ENCODE data around the gene LIAS. TPM values are rescaled to one million over a fixed set of nuclear protein-coding genes. Genes with fewer than 3 reads are reported as not detected.

Gene LIAS
- total and polyA plus RNA-seq, 2 of the 13 experiments (the other 11 are each of a cell fraction or from before 2014, with no cell fraction given): 16.0 to 16.6 TPM

DNA sequence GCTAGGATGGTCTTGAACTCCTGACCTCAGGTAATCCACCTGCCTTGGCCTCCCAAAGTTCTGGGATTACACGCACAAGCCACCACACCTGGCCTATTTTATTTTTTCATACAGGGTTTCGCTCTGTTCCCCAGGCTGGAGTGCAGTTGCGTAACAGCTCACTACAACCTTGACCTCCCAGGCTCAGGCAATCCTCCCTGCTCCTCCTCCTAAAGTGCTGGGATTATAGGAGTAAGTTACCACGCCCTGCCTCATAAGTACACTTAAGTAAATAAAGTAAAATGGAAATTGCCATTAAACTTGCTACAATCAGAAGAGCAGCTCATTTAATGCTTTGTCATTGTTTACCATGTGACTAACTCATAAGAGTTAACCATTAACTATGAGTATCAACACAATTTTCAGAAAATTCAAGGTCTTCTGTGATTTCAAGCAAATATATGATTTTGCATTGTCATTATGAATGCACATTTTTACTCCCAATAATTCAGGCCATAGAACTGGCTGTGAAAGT is 56.1 kb downstream of the LIAS start (continued):
- TF ChIP-seq SOX13 (IDR thresholded peaks at IDR 0.05): peak; percentile 73
- TF ChIP-seq SOX13 (CRISPR knock-in tag; conservative IDR thresholded peaks at IDR 0.05 in 1 of 2, IDR thresholded peaks at IDR 0.05 in 1 of 2): peak in 1 of 2 experiments; percentile 95; a peak in 2 of 4 replicates
- peak; percentile 93 for TF ChIP-seq POGZ (CRISPR knock-in tag; IDR thresholded peaks at IDR 0.05)
- TF ChIP-seq EZH2 (conservative IDR thresholded peaks at IDR 0.05; ENCODE audit: low read depth, low read length): no peak
- TF ChIP-seq NCOR1 (IDR thresholded peaks at IDR 0.05; ENCODE audit: borderline replicate concordance, low read length): peak; percentile 95; the same call in 1 of the 2 replicates
- TF ChIP-seq, protein P1, sequence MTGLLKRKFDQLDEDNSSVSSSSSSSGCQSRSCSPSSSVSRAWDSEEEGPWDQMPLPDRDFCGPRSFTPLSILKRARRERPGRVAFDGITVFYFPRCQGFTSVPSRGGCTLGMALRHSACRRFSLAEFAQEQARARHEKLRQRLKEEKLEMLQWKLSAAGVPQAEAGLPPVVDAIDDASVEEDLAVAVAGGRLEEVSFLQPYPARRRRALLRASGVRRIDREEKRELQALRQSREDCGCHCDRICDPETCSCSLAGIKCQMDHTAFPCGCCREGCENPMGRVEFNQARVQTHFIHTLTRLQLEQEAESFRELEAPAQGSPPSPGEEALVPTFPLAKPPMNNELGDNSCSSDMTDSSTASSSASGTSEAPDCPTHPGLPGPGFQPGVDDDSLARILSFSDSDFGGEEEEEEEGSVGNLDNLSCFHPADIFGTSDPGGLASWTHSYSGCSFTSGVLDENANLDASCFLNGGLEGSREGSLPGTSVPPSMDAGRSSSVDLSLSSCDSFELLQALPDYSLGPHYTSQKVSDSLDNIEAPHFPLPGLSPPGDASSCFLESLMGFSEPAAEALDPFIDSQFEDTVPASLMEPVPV (CRISPR knock-in tag; IDR thresholded peaks at IDR 0.05): 0 out of 2 replicates have a peak, but pooled peaks have one; percentile 66
- TF ChIP-seq, protein P2, sequence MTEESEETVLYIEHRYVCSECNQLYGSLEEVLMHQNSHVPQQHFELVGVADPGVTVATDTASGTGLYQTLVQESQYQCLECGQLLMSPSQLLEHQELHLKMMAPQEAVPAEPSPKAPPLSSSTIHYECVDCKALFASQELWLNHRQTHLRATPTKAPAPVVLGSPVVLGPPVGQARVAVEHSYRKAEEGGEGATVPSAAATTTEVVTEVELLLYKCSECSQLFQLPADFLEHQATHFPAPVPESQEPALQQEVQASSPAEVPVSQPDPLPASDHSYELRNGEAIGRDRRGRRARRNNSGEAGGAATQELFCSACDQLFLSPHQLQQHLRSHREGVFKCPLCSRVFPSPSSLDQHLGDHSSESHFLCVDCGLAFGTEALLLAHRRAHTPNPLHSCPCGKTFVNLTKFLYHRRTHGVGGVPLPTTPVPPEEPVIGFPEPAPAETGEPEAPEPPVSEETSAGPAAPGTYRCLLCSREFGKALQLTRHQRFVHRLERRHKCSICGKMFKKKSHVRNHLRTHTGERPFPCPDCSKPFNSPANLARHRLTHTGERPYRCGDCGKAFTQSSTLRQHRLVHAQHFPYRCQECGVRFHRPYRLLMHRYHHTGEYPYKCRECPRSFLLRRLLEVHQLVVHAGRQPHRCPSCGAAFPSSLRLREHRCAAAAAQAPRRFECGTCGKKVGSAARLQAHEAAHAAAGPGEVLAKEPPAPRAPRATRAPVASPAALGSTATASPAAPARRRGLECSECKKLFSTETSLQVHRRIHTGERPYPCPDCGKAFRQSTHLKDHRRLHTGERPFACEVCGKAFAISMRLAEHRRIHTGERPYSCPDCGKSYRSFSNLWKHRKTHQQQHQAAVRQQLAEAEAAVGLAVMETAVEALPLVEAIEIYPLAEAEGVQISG (CRISPR knock-in tag; IDR thresholded peaks at IDR 0.05): peak; percentile 76
- TF ChIP-seq EED (CRISPR knock-in tag; IDR thresholded peaks at IDR 0.05): no peak
- peak; percentile 87 for TF ChIP-seq FOXO1 (CRISPR knock-in tag; IDR thresholded peaks at IDR 0.05)
- no peak for TF ChIP-seq ZNF598 (CRISPR knock-in tag; IDR thresholded peaks at IDR 0.05; ENCODE audit: borderline replicate concordance)
- TF ChIP-seq BCL6 (CRISPR knock-in tag; IDR thresholded peaks at IDR 0.05): peak; percentile 91
- no peak for TF ChIP-seq HMGA1 (CRISPR knock-in tag; conservative IDR thresholded peaks at IDR 0.05)
- TF ChIP-seq ZC3H4 (CRISPR knock-in tag; IDR thresholded peaks at IDR 0.05; ENCODE audit: borderline replicate concordance): peak; percentile 48; the same call in 1 of the 2 replicates
- peak; percentile 86; the same call in 1 of the 2 replicates for TF ChIP-seq ZKSCAN8 (CRISPR knock-in tag; IDR thresholded peaks at IDR 0.05; ENCODE audit: borderline replicate concordance)
- TF ChIP-seq, protein P3, sequence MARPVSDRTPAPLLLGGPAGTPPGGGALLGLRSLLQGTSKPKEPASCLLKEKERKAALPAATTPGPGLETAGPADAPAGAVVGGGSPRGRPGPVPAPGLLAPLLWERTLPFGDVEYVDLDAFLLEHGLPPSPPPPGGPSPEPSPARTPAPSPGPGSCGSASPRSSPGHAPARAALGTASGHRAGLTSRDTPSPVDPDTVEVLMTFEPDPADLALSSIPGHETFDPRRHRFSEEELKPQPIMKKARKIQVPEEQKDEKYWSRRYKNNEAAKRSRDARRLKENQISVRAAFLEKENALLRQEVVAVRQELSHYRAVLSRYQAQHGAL (CRISPR knock-in tag; IDR thresholded peaks at IDR 0.05; ENCODE audit: not compliant biosample characterization): peak; percentile 77
- no peak for TF ChIP-seq TBP (CRISPR knock-in tag; IDR thresholded peaks at IDR 0.05)
- TF ChIP-seq, protein P4, sequence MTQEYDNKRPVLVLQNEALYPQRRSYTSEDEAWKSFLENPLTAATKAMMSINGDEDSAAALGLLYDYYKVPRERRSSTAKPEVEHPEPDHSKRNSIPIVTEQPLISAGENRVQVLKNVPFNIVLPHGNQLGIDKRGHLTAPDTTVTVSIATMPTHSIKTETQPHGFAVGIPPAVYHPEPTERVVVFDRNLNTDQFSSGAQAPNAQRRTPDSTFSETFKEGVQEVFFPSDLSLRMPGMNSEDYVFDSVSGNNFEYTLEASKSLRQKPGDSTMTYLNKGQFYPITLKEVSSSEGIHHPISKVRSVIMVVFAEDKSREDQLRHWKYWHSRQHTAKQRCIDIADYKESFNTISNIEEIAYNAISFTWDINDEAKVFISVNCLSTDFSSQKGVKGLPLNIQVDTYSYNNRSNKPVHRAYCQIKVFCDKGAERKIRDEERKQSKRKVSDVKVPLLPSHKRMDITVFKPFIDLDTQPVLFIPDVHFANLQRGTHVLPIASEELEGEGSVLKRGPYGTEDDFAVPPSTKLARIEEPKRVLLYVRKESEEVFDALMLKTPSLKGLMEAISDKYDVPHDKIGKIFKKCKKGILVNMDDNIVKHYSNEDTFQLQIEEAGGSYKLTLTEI (CRISPR knock-in tag; conservative IDR thresholded peaks at IDR 0.05): no peak
- TF ChIP-seq, protein P5, sequence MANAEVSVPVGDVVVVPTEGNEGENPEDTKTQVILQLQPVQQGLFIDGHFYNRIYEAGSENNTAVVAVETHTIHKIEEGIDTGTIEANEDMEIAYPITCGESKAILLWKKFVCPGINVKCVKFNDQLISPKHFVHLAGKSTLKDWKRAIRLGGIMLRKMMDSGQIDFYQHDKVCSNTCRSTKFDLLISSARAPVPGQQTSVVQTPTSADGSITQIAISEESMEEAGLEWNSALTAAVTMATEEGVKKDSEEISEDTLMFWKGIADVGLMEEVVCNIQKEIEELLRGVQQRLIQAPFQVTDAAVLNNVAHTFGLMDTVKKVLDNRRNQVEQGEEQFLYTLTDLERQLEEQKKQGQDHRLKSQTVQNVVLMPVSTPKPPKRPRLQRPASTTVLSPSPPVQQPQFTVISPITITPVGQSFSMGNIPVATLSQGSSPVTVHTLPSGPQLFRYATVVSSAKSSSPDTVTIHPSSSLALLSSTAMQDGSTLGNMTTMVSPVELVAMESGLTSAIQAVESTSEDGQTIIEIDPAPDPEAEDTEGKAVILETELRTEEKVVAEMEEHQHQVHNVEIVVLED (CRISPR knock-in tag; IDR thresholded peaks at IDR 0.05; ENCODE audit: borderline replicate concordance): peak; percentile 45; the same call in 1 of the 2 replicates
- peak; percentile 73; the same call in 1 of the 2 replicates for TF ChIP-seq MEIS2 (CRISPR knock-in tag; IDR thresholded peaks at IDR 0.05)
- TF ChIP-seq, protein P6, sequence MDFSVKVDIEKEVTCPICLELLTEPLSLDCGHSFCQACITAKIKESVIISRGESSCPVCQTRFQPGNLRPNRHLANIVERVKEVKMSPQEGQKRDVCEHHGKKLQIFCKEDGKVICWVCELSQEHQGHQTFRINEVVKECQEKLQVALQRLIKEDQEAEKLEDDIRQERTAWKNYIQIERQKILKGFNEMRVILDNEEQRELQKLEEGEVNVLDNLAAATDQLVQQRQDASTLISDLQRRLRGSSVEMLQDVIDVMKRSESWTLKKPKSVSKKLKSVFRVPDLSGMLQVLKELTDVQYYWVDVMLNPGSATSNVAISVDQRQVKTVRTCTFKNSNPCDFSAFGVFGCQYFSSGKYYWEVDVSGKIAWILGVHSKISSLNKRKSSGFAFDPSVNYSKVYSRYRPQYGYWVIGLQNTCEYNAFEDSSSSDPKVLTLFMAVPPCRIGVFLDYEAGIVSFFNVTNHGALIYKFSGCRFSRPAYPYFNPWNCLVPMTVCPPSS (IDR thresholded peaks at IDR 0.05): no peak

Data from HepG2 (cell line).